ENCODE data around the gene TACR1.
"Not testable (repeated sequence)": the region's sequence is repeated elsewhere in the genome, so short reads cannot be mapped to it uniquely, and the experiment has no call there.

Gene TACR1

DNA sequence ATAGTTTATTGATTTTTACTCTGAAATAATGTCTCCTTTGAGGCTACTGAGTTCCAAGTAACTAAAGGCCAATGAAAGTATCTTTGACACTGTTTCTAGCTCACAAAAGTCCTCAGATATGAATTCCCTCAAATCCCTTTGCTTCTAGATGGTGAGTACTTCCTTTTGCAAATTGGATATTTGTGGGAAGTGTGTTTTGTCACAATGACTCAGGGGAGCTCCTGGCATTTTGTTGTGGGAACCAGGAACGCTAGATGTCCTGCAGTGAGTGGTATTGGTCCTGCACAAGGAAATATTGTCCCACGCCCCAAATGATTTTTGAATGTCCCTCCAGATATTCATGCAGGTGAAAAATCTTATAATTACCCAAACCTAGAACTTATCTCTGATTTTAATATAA, 24.3 kb downstream of the TACR1 start:
- H3K27ac ChIP-seq (ENCODE audit: poor library complexity, severe bottlenecking) = no peak overlapping the region
- no peaks in the 10 kb centered on the region for H3K9me3 ChIP-seq (ENCODE audit: severe bottlenecking)
- no peak overlapping the region for H3K4me3 ChIP-seq (ENCODE audit: severe bottlenecking)
- no peak for ATAC-seq (ENCODE audit: low read depth)
- no peaks in the 10 kb centered on the region for H3K27me3 ChIP-seq (ENCODE audit: insufficient read depth, poor library complexity, severe bottlenecking)
- H3K4me1 ChIP-seq (ENCODE audit: insufficient read depth, poor library complexity, severe bottlenecking) = no peaks in the 10 kb centered on the region
- TF ChIP-seq, protein P1, sequence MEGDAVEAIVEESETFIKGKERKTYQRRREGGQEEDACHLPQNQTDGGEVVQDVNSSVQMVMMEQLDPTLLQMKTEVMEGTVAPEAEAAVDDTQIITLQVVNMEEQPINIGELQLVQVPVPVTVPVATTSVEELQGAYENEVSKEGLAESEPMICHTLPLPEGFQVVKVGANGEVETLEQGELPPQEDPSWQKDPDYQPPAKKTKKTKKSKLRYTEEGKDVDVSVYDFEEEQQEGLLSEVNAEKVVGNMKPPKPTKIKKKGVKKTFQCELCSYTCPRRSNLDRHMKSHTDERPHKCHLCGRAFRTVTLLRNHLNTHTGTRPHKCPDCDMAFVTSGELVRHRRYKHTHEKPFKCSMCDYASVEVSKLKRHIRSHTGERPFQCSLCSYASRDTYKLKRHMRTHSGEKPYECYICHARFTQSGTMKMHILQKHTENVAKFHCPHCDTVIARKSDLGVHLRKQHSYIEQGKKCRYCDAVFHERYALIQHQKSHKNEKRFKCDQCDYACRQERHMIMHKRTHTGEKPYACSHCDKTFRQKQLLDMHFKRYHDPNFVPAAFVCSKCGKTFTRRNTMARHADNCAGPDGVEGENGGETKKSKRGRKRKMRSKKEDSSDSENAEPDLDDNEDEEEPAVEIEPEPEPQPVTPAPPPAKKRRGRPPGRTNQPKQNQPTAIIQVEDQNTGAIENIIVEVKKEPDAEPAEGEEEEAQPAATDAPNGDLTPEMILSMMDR (IDR thresholded peaks at IDR 0.05; ENCODE audit: poor library complexity, severe bottlenecking) = no peak
- no peaks in the 10 kb centered on the region for H3K36me3 ChIP-seq (ENCODE audit: low read depth)
- no peak for DNase-seq (ENCODE audit: low spot score)

DNA sequence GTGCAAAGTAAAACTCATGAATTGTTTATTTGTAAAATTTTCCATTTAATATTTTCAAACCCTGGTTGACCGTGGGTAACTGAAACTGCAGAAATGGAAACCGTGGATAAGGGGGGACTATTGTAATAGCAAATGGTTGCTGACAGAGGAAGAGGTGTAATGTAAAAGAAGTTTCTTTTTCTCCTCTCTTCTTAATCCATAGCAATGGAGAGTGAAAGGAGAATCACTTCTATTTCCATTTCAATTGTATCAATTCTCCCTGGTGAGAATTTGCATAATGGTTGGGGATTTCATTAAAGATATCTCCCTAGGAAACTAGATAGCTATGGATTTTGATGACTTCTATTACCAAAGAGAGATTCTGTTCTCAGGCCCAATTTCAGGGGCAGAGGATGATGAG, 24.8 kb downstream of the TACR1 start:
- Histone ChIP-seq H3K36me3 (ENCODE audit: low read depth) (no peaks in the 10 kb centered on the region), H3K27ac (ENCODE audit: poor library complexity, severe bottlenecking) (no peak overlapping the region), H3K4me1 (ENCODE audit: insufficient read depth, poor library complexity, severe bottlenecking) (no peaks in the 10 kb centered on the region), H3K27me3 (ENCODE audit: insufficient read depth, poor library complexity, severe bottlenecking) (no peaks in the 10 kb centered on the region), H3K9me3 (ENCODE audit: severe bottlenecking) (no peaks in the 10 kb centered on the region), H3K4me3 (ENCODE audit: severe bottlenecking) (no peak overlapping the region)
- ATAC-seq (ENCODE audit: low read depth) (no peak), DNase-seq (ENCODE audit: low spot score) (no peak)
- TF ChIP-seq, protein P1 (IDR thresholded peaks at IDR 0.05; ENCODE audit: poor library complexity, severe bottlenecking) = no peak

DNA sequence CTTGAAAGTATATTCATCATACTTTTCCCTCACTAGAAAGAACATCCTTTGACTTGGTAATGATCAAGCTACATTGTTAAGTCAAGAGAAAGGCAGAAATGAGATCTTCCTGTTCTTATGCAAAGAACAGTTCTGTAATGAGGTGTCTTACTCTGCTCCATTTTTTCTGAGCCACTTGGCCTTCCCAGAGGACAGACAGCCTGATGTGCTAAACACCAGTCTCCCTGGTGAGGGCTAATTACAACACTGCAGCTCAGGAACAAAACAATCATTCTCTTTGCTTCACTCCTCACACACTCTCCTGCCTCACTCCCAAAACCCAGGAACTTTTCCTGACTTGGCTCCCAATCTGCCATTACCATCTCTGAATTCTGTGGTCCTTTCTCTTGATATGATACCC, 25.6 kb downstream of the TACR1 start:
- TF ChIP-seq, protein P1 (IDR thresholded peaks at IDR 0.05; ENCODE audit: poor library complexity, severe bottlenecking) = no peak
- ATAC-seq (ENCODE audit: low read depth) = no peak
- no peak for DNase-seq (ENCODE audit: low spot score)
- no peaks in the 10 kb centered on the region for H3K36me3 ChIP-seq (ENCODE audit: low read depth)
- H3K27me3 ChIP-seq (ENCODE audit: insufficient read depth, poor library complexity, severe bottlenecking) = no peaks in the 10 kb centered on the region
- no peaks in the 10 kb centered on the region for H3K4me1 ChIP-seq (ENCODE audit: insufficient read depth, poor library complexity, severe bottlenecking)
- H3K4me3 ChIP-seq (ENCODE audit: severe bottlenecking) = no peak overlapping the region
- no peak overlapping the region for H3K27ac ChIP-seq (ENCODE audit: poor library complexity, severe bottlenecking)
- H3K9me3 ChIP-seq (ENCODE audit: severe bottlenecking) = no peaks in the 10 kb centered on the region

DNA sequence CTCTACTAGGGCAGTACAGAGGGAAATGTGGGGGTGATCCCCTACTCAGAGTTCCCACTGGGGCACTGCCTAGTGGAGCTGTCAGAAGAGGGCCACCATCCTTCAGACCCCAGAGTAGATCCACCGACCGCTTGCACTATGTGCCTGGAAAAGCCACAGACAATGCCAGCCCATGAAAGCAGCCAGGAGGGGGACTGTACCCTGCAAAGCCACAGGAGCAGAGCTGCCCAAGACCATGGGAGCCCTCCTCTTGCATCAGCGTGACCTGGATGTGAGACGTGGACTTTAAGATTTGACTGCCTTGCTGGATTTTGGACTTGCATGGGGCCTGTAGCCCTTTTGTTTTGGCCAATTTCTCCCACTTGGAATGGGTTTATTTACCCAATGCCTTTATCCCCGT, 27.9 kb downstream of the TACR1 start:
- not testable (repeated sequence) for H3K36me3 ChIP-seq (ENCODE audit: low read depth); H3K4me1 ChIP-seq (ENCODE audit: insufficient read depth, poor library complexity, severe bottlenecking); DNase-seq (ENCODE audit: low spot score); H3K9me3 ChIP-seq (ENCODE audit: severe bottlenecking); ATAC-seq (ENCODE audit: low read depth); H3K27ac ChIP-seq (ENCODE audit: poor library complexity, severe bottlenecking); H3K4me3 ChIP-seq (ENCODE audit: severe bottlenecking); H3K27me3 ChIP-seq (ENCODE audit: insufficient read depth, poor library complexity, severe bottlenecking)

DNA sequence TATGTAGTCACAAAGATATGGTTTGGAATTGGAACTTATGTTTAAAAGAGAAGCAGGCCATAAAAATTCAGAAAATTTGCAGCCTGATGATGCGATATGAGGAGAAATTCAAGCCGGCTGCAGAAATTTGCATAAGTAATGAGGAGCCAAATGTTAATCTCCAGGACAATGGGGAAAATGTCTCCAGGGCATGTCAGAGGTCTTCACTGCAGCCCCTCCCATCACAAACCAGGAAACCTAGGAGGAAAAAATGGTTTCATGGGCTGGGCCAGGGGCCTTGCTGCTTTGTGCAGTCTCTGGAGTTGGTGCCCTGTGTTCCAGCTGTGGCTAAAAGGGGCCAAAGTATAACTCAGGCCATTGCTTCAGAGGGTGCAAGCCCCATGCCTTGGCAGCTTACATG, 28.4 kb downstream of the TACR1 start:
- Histone ChIP-seq H3K9me3 (ENCODE audit: severe bottlenecking) (no peaks in the 10 kb centered on the region), H3K27ac (ENCODE audit: poor library complexity, severe bottlenecking) (no peak overlapping the region), H3K27me3 (ENCODE audit: insufficient read depth, poor library complexity, severe bottlenecking) (no peaks in the 10 kb centered on the region), H3K4me1 (ENCODE audit: insufficient read depth, poor library complexity, severe bottlenecking) (no peaks in the 10 kb centered on the region), H3K36me3 (ENCODE audit: low read depth) (no peaks in the 10 kb centered on the region), H3K4me3 (ENCODE audit: severe bottlenecking) (no peak overlapping the region)
- ATAC-seq (ENCODE audit: low read depth) = no peak
- TF ChIP-seq, protein P1 (IDR thresholded peaks at IDR 0.05; ENCODE audit: poor library complexity, severe bottlenecking) = no peak
- DNase-seq (ENCODE audit: low spot score) = no peak
